Rectal smooth muscle tissue (tissue), 1 donor: ENCODE results near the gene MBD3L2.
"Not testable (repeated sequence)": the region's sequence is repeated elsewhere in the genome, so short reads cannot be mapped to it uniquely, and the experiment has no call there.

ENCODE experiments used
- H3K27ac ChIP-seq: one replicate; pipeline ENCODE4 v1.7.0; 2013; ENCODE audit warnings: low read depth, low read length, inconsistent platforms
- H3K27me3 ChIP-seq: one replicate; pipeline ENCODE4 v1.7.0; 2013; ENCODE audit warnings: low read length; ENCODE audit not compliant: control insufficient read depth, insufficient read depth
- H3K36me3 ChIP-seq: one replicate; pipeline ENCODE4 v1.7.0; 2013; ENCODE audit warnings: low read length; ENCODE audit not compliant: control insufficient read depth, insufficient read depth
- H3K4me1 ChIP-seq: one replicate; pipeline ENCODE4 v1.7.0; 2013; ENCODE audit warnings: low read length; ENCODE audit not compliant: control insufficient read depth, insufficient read depth
- H3K4me3 ChIP-seq: one replicate; pipeline ENCODE4 v1.7.0; 2013; ENCODE audit warnings: low read length
- H3K9ac ChIP-seq: one replicate; pipeline ENCODE4 v1.7.0; 2013; ENCODE audit warnings: low read length

The MBD3L2 gene

DNA sequence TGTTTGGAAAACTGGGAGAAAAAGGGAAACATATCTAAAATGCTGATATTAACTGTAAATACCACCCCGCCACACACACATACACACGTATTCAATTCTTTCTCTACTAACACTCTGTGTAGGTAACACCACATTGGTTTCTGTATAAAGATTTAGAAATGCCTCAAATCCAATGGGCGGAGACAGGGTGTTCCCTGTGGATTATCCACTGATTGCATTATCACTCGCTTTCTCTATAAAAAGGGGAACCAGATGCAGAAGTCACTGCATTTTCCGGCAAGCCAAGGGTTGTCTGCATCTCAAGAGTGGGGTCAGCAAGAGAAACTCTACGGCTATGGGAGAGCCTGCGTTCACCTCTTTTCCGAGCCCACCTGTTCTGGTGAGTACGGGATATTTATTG lies 18.8 kb upstream of the MBD3L2 start, which contains the start of gene MBD3L5:
Gene MBD3L5 (plus strand): TSS at position 301 of the 400 bp plus-strand sequence. CDS start 34 bp downstream, at position 335.
- not testable (repeated sequence) for H3K4me3 ChIP-seq, H3K9ac ChIP-seq, H3K4me1 ChIP-seq, H3K27ac ChIP-seq, H3K27me3 ChIP-seq, H3K36me3 ChIP-seq

GRCh38 chr19:7040079-7040478 lies 9.0 kb upstream of the MBD3L2 start, which contains the start of gene MBD3L4:
TSS of gene MBD3L4 (minus strand) at chr19:7040179. CDS start at chr19:7040144, 35 bp downstream.
- not testable (repeated sequence) for H3K4me3 ChIP-seq, H3K27ac ChIP-seq

GRCh38 chr19:7041563-7041962 lies 7.6 kb upstream of the MBD3L2 start:
- not testable (repeated sequence) for H3K9ac ChIP-seq, H3K4me3 ChIP-seq, H3K27ac ChIP-seq, H3K27me3 ChIP-seq, H3K4me1 ChIP-seq, H3K36me3 ChIP-seq

More at GRCh38 chr19:7040079-7040478, 9.0 kb upstream of the MBD3L2 start, which contains the start of gene MBD3L4:
- H3K4me1 ChIP-seq, H3K9ac ChIP-seq, H3K36me3 ChIP-seq, H3K27me3 ChIP-seq: not testable (repeated sequence)

DNA sequence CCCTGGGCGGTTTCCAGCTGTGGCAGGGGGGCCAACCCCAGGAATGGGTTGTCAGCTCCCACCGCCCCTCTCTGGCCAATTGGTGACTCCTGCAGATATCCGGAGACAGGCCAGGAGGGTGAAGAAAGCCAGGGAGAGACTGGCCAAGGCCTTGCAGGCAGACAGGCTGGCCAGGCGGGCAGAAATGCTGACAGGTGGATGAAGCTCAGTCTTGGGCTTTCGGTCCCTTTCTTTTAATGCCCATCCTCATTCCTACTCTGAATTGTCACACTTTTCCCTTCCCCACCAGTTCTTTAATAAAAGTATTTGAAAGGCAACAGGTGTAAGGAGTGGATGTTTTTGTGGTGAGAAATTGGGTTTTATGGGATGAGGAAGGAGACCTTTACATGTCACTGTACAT lies 2.3 kb downstream of the MBD3L2 start:
- not testable (repeated sequence) for H3K9ac ChIP-seq, H3K4me3 ChIP-seq, H3K36me3 ChIP-seq, H3K4me1 ChIP-seq, H3K27me3 ChIP-seq, H3K27ac ChIP-seq

DNA sequence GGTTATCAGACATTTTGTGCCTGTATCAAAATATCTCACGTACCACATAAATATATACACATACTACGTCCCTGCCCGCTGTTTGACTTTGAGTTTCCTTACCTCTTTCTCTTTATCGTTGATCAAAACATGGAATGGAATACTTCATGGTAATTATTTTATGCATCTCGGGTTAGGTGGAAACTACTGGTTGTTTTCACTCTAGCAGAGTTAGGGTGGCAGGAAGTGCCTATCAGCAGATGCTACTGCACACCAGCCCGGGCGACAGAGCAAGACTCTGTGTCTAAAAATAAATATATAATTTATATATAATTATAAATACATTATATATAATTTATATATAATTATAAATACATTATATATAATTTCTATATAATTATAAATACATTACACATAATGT lies 3.8 kb downstream of the MBD3L2 start:
- H3K27ac ChIP-seq: not testable (repeated sequence)

DNA sequence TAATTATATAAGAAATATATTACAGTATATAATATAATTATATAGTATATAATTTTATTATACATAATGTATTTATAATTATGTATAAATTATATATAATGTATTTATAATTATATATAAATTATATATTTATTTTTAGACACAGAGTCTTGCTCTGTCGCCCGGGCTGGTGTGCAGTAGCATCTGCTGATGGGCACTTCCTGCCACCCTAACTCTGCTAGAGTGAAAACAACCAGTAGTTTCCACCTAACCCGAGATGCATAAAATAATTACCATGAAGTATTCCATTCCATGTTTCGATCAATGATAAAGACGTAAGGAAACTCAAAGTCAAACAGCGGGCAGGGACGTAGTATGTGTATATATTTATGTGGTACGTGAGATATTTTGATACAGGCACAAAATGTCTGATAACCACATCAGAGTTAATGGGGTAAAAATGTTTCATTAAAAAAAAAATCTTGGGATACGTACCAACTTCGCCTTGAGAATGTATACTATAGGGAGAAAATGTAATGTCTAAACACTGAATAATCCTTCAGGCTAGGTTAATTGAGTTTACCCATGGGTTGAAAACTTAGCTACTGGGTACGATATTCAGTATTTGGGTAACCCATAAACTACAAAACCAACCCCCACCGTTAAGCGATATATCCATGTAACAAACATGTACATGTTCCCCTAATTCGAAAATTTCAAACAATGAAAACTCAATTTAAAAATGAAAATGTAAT lies 5.7 kb downstream of the MBD3L2 start:
- H3K9ac ChIP-seq, H3K27me3 ChIP-seq, H3K27ac ChIP-seq, H3K36me3 ChIP-seq, H3K4me3 ChIP-seq, H3K4me1 ChIP-seq: not testable (repeated sequence)

More for the DNA sequence above, 3.8 kb downstream of the MBD3L2 start:
- not testable (repeated sequence) for H3K4me3 ChIP-seq, H3K4me1 ChIP-seq, H3K9ac ChIP-seq, H3K36me3 ChIP-seq, H3K27me3 ChIP-seq

DNA sequence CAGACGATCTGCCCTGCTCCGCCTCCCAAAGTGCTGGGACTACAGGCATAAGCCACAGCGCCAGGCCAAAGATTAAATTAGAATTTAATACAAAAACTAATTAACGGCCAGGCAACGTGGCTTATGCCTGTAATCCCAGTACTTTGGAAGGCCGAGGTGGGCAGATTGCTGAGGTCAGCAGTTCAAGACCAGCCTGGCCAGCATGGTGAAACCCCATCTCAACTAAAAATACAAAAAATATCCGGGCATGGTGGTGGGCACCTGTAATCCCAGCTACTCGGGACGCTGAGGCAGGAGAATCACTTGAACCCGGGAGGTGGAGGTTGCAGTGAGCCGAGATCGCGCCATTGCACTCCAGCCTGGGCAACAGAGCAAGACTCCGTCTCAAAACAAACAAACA lies 6.6 kb downstream of the MBD3L2 start:
- H3K27me3 ChIP-seq, H3K36me3 ChIP-seq, H3K9ac ChIP-seq, H3K27ac ChIP-seq, H3K4me3 ChIP-seq, H3K4me1 ChIP-seq: not testable (repeated sequence)

GRCh38 chr19:7056371-7056770 lies 7.2 kb downstream of the MBD3L2 start:
- not testable (repeated sequence) for H3K27ac ChIP-seq, H3K9ac ChIP-seq, H3K4me1 ChIP-seq, H3K27me3 ChIP-seq, H3K4me3 ChIP-seq, H3K36me3 ChIP-seq

DNA sequence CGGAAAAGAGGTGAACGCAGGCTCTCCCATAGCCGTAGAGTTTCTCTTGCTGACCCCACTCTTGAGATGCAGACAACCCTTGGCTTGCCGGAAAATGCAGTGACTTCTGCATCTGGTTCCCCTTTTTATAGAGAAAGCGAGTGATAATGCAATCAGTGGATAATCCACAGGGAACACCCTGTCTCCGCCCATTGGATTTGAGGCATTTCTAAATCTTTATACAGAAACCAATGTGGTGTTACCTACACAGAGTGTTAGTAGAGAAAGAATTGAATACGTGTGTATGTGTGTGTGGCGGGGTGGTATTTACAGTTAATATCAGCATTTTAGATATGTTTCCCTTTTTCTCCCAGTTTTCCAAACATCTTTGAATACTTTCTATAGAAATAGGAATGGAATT lies 9.5 kb downstream of the MBD3L2 start, which contains the start of gene MBD3L3:
Gene MBD3L3 (minus strand): TSS at position 101 of the 400 bp plus-strand sequence. CDS start 71 bp downstream, at position 30.
- not testable (repeated sequence) for H3K4me1 ChIP-seq, H3K9ac ChIP-seq, H3K36me3 ChIP-seq, H3K27ac ChIP-seq, H3K4me3 ChIP-seq, H3K27me3 ChIP-seq

DNA sequence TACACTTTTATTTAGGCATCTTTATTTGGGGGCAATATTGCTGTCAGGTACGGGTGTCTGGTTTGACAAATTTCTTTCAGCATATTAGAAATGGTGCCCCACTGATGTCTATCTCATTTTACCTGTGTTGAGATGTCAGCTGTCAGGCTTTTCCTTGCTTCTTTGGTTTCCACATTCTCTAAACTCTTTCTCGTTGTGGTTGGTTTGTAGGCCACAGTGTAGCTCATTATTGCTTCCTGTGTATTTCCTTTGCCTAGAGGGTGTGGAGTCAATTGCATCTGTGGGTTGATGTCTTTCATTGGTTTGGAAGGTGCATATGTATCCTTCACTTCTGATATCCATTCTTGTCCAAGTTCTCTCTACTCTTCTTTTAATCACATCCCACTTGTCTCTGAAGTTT lies 10.9 kb downstream of the MBD3L2 start:
- not testable (repeated sequence) for H3K27ac ChIP-seq, H3K9ac ChIP-seq, H3K4me1 ChIP-seq, H3K27me3 ChIP-seq, H3K36me3 ChIP-seq, H3K4me3 ChIP-seq

- H3K9ac ChIP-seq: no peak overlapping the region
- H3K27ac ChIP-seq: no peak overlapping the region
- no peaks in the 10 kb centered on the region for H3K36me3 ChIP-seq
- H3K4me3 ChIP-seq: no peak overlapping the region
- no peaks in the 10 kb centered on the region for H3K4me1 ChIP-seq
- no peaks in the 10 kb centered on the region for H3K27me3 ChIP-seq
Observed at GRCh38 chr19:7063339-7063738, 14.2 kb downstream of the MBD3L2 start.

GRCh38 chr19:7063764-7064418 lies 14.8 kb downstream of the MBD3L2 start:
- Histone ChIP-seq H3K27ac (no peak overlapping the region), H3K4me1 (no peaks in the 10 kb centered on the region), H3K4me3 (no peak overlapping the region), H3K36me3 (no peaks in the 10 kb centered on the region), H3K9ac (no peak overlapping the region), H3K27me3 (no peaks in the 10 kb centered on the region)

DNA sequence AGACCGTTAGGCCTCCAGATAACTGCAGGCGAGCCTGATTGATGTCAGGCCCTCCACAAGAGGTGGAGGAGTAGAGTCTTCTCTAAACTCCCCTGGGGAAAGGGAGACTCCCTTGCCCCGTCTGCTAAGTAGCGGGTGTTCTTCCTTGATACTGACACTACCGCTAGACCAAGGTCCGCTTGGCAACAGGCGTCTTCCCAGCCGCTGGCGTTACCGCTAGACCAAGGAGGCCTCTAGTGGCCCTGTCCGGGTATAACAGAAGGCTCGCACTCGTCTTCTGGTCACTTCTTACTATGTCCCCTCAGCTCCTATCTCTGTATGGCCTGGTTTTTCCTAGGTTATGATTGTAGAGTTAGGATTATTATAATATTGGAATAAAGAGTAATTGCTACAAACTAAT lies 18.0 kb downstream of the MBD3L2 start:
- not testable (repeated sequence) for H3K27me3 ChIP-seq, H3K36me3 ChIP-seq, H3K4me1 ChIP-seq, H3K9ac ChIP-seq, H3K4me3 ChIP-seq, H3K27ac ChIP-seq
